Caco-2 (cell line): ENCODE measurements around the gene POLDIP2. TPM values are rescaled to one million over a fixed set of nuclear protein-coding genes. Genes with fewer than 3 reads are reported as not detected.

Experiments used
- BruUV-seq: library from RNA; stranded (reverse); fragments of 400-500 nt; replicated peaks from 2 replicates; lab custom pipeline; 2021; lab: Mats Ljungman, UMichigan
- CTCF ChIA-PET: fragments of 300-600 bp; sonication (Branson Sonifier 250); formaldehyde crosslinking; loops from one replicate; lab custom pipeline; 2022; ENCODE audit warnings: antibody characterized with exemption; lab: Charles Lee
- POLR2A ChIA-PET: fragments of 300-600 bp; sonication (Branson Sonifier 250); formaldehyde crosslinking; loops from one replicate; lab custom pipeline; 2022; ENCODE audit warnings: antibody characterized with exemption; lab: Charles Lee
- DNase-seq, 2 experiments: peaks; one replicate each; pipeline versions ENCODE4 v3.0.0 to v3.0.0-alpha.2; 2020 to 2022
- H3K27me3 ChIP-seq: replicated peaks from 2 replicates; pipeline ENCODE4 v1.6.0; 2011; ENCODE audit warnings: low read length; ENCODE audit not compliant: control insufficient read depth, insufficient read depth
- H3K36me3 ChIP-seq: 2 replicates; pipeline ENCODE4 v1.5.1; 2011; ENCODE audit warnings: low read length; ENCODE audit not compliant: control insufficient read depth, insufficient read depth
- H3K4me1 ChIP-seq: fragments of 250-450 bp; sonication (Bioruptor Pico); 2 replicates; pipeline ENCODE4 v1.5.1; 2020; ENCODE audit warnings: mild to moderate bottlenecking
- H3K4me3 ChIP-seq: 2 replicates; pipeline ENCODE4 v1.5.1; 2011; ENCODE audit warnings: low read depth, mild to moderate bottlenecking, control low read depth, low read length
- H3K9me3 ChIP-seq: fragments of 250-450 bp; sonication (Bioruptor Pico); 2 replicates; pipeline ENCODE4 v1.5.1; 2020; ENCODE audit warnings: mild to moderate bottlenecking, moderate library complexity
- H3K27ac Mint-ChIP-seq: one replicate; pipeline ENCODE4 v1.8.0; 2022; ENCODE audit warnings: mixed read lengths; ENCODE audit not compliant: unreplicated experiment
- H3K27me3 Mint-ChIP-seq: one replicate; pipeline ENCODE4 v1.8.0; 2022; ENCODE audit warnings: mixed read lengths; ENCODE audit not compliant: insufficient read depth, unreplicated experiment
- H3K36me3 Mint-ChIP-seq: one replicate; pipeline ENCODE4 v1.8.0; 2022; ENCODE audit warnings: mild to moderate bottlenecking, mixed read lengths; ENCODE audit not compliant: insufficient read depth, unreplicated experiment
- H3K4me1 Mint-ChIP-seq: one replicate; pipeline ENCODE4 v1.8.0; 2022; ENCODE audit warnings: low read depth, mixed read lengths; ENCODE audit not compliant: unreplicated experiment
- H3K4me3 Mint-ChIP-seq: one replicate; pipeline ENCODE4 v1.8.0; 2022; ENCODE audit warnings: mild to moderate bottlenecking, moderate library complexity, mixed read lengths; ENCODE audit not compliant: unreplicated experiment
- H3K9me3 Mint-ChIP-seq: one replicate; pipeline ENCODE4 v1.8.0; 2022; ENCODE audit warnings: mixed read lengths; ENCODE audit not compliant: unreplicated experiment
- CTCF ChIP-seq, 2 experiments: fragments of 200-600 bp in 1 of 2; IDR thresholded peaks; 1 replicate in 1 of 2; 2 replicates in 1 of 2; pipeline versions ENCODE4 v1.5.1 to v1.8.0; 2011 to 2022; ENCODE audit warnings: antibody characterized with exemption in 1 of 2, control low read depth in 1 of 2, inconsistent platforms in 1 of 2, low read depth in 1 of 2, low read length in 1 of 2, mild to moderate bottlenecking in 1 of 2, moderate library complexity in 1 of 2; ENCODE audit not compliant: insufficient read depth in 1 of 2, severe bottlenecking in 1 of 2, unreplicated experiment in 1 of 2
- intact Hi-C: fragments of 100-400 bp; cut with micrococcal nuclease; formaldehyde crosslinking; loops from one replicate; pipeline ENCODE4 v1.10.0; 2022; ENCODE audit not compliant: unreplicated experiment
- total RNA-seq: library from RNA; stranded (reverse); gene quantifications from 2 replicates; pipeline ENCODE4 v1.2.3, GENCODE V29; 2022

POLDIP2 gene
- total RNA-seq, 1 experiment from 2014 or later = 257 TPM

GRCh38 chr17:28317966-28318758 is 39.2 kb downstream of the POLDIP2 start:
- H3K4me1 Mint-ChIP-seq = peaks cover 46% of the 10 kb centered on the region
- TF ChIP-seq CTCF (IDR thresholded peaks at IDR 0.05; ENCODE audit: insufficient read depth in 1 of 2, low read depth in 1 of 2, low read length in 1 of 2, severe bottlenecking in 1 of 2, unreplicated experiment in 1 of 2) = peak in 1 of 2 experiments; percentile 30
- Histone ChIP-seq H3K4me1 (peaks cover 16% of the 10 kb centered on the region), H3K9me3 (no peaks in the 10 kb centered on the region), H3K4me3 (peak overlapping the region; percentile 67), H3K36me3 (peaks cover 1% of the 10 kb centered on the region; the same call in 1 of the 2 replicates), H3K27me3 (no peaks in the 10 kb centered on the region)
- POLR2A ChIA-PET = interaction anchor here (0.6 to 4.6 kb wide), 10 partner anchors 17 to 783 kb away, joined by 3 to 75 read pairs (median 3); partner anchors contain the start of genes IFT20, POLDIP2, TNFAIP1 and VTN
- H3K27ac Mint-ChIP-seq = peak overlapping the region; percentile 43
- DNase-seq = peak; percentile 70 to 75
- H3K4me3 Mint-ChIP-seq = peak overlapping the region; percentile 76
- TSS peak; percentile 94 for BruUV-seq
- H3K27me3 Mint-ChIP-seq = no peaks in the 10 kb centered on the region
- peaks cover 26% of the 10 kb centered on the region for H3K36me3 Mint-ChIP-seq
- CTCF ChIA-PET = interaction anchor here (0.6 to 3.5 kb wide), 11 partner anchors 14 to 425 kb away, joined by 3 to 34 read pairs (median 4); partner anchors contain the start of genes IFT20, POLDIP2, TNFAIP1 and VTN
- no peaks in the 10 kb centered on the region for H3K9me3 Mint-ChIP-seq
- intact Hi-C loops = no loop called here

DNA sequence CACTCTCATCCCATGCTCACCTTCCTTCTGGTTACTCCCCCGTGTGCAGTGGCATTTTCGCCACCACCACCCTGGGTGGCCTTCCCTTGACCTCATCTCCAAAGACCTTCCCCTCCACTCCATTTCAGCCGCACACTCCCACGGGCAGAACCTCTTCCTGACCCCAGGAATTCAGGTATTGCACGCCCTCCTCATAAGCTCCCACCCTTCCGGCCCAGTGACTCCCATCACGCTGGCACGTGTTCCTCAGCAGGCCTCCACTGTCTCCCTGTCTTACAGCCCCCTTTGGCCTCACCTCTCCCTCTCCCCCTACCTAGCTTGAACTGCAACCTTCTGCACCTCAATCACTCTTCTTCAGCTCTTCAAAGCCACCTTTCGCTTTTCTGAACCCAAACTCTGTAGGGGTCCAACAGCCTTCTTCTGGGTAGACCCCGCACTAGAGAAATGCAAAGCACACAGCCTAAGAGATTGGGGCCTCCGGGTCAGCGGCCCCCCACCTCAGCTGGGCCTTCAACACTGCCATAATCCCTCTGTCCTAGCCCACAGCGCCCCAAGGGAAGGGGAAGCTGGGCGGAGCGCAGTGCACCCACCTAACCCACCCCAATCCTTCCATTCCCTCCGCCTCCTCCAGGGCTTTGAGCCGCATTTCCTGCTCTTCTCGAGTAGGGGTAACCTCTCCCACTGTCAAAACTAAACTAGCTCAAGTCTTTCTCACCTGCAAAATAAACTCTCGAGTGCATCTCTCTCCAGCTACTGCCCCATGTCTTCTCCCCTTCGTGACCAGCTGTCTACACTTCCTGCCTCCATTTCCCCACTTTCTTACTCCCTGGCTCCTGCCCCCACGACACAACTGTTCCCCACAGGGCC is 40.0 kb downstream of the POLDIP2 start:
- H3K9me3 Mint-ChIP-seq = no peaks in the 10 kb centered on the region
- POLR2A ChIA-PET = interaction anchor here (0.9 to 4.6 kb wide), 5 partner anchors 18 to 428 kb away, joined by 3 to 75 read pairs (median 7); partner anchors contain the start of genes IFT20, POLDIP2 and TNFAIP1

More for the DNA sequence above, 40.0 kb downstream of the POLDIP2 start:
- no peak for DNase-seq
- TF ChIP-seq CTCF (IDR thresholded peaks at IDR 0.05; ENCODE audit: insufficient read depth in 1 of 2, low read depth in 1 of 2, low read length in 1 of 2, severe bottlenecking in 1 of 2, unreplicated experiment in 1 of 2) = no peak
- intact Hi-C loops = no loop called here
- H3K4me3 Mint-ChIP-seq = peak overlapping the region; percentile 76
- peaks cover 1% of the 10 kb centered on the region; the same call in 1 of the 2 replicates for H3K36me3 ChIP-seq
- peak overlapping the region; percentile 43 for H3K27ac Mint-ChIP-seq
- peak overlapping the region; percentile 67 for H3K4me3 ChIP-seq
- no peaks in the 10 kb centered on the region for H3K9me3 ChIP-seq
- no peaks in the 10 kb centered on the region for H3K27me3 Mint-ChIP-seq
- CTCF ChIA-PET = interaction anchor here (0.6 to 3.5 kb wide), 8 partner anchors 13 to 424 kb away, joined by 3 to 34 read pairs (median 4); partner anchors contain the start of genes IFT20, POLDIP2 and TNFAIP1
- H3K4me1 ChIP-seq = peaks cover 16% of the 10 kb centered on the region
- H3K27me3 ChIP-seq = no peaks in the 10 kb centered on the region
- BruUV-seq = no TSS peak
- H3K4me1 Mint-ChIP-seq = peaks cover 38% of the 10 kb centered on the region
- H3K36me3 Mint-ChIP-seq = peaks cover 26% of the 10 kb centered on the region
